Measurements from ENCODE around the gene OLFML1. TPM values are rescaled to one million over a fixed set of nuclear protein-coding genes. Genes with fewer than 3 reads are reported as not detected.

Gene OLFML1
- total and polyA plus RNA-seq, 2 donors (not counting 3 experiments of a cell fraction or from before 2014, with no cell fraction given) = not detected

DNA sequence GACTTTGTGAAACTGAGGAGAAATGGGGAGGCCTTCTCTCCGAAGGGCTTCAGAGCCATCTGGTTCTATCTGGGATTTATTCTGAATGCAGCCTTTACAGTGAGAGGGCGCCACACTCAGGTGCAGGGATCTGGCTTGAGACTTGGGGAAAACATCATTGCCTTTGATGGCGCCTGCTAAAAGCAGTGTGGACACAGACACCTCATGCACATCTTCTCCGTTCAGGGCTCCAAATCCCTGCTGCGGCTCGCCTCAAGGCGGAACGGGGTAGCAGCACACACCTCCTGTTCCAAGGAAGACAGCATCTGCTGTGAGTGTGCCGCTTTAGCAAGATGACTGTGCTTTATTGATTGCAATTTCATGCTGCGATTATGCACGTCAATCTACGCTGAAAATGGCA is 37.1 kb upstream of the OLFML1 start:
- Histone ChIP-seq H3K4me1 (ENCODE audit: control insufficient read depth, extremely low read depth, insufficient read depth, low read length) (no peaks in the 10 kb centered on the region), H3K36me3 (ENCODE audit: control insufficient read depth in 2 of 2, extremely low read depth in 1 of 2, insufficient read depth in 2 of 2, low read length in 2 of 2) (no peaks in the 10 kb centered on the region), H2AFZ (ENCODE audit: low read depth, low read length) (no peak overlapping the region), H3K27me3 (ENCODE audit: control insufficient read depth in 2 of 2, insufficient read depth in 2 of 2, low read length in 2 of 2) (peaks cover 2 to 4% of the 10 kb centered on the region in 2 experiments), H3K79me2 (ENCODE audit: control insufficient read depth, insufficient read depth, low read length) (no peaks in the 10 kb centered on the region), H4K20me1 (replicated peaks; ENCODE audit: control insufficient read depth, extremely low read depth, insufficient read depth, low read length) (no peaks in the 10 kb centered on the region), H3K27ac (ENCODE audit: insufficient read depth, low read depth, low read length) (no peak overlapping the region), H3K9me1 (replicated peaks; ENCODE audit: control insufficient read depth, extremely low read depth, insufficient read depth, low read length) (no peaks in the 10 kb centered on the region), H3K4me2 (ENCODE audit: insufficient read depth, low read length) (no peak overlapping the region), H3K4me3 (replicated peaks in 1 of 3; ENCODE audit: insufficient read depth in 1 of 3, low read depth in 1 of 3, low read length in 3 of 3) (no peak overlapping the region), H3K9me3 (replicated peaks; ENCODE audit: control insufficient read depth, insufficient read depth, low read length) (no peaks in the 10 kb centered on the region), H3K9ac (replicated peaks; ENCODE audit: extremely low read depth, insufficient read depth, low read length) (no peak overlapping the region)
- dilution Hi-C loops (cut with MboI; ENCODE audit: extremely low pct_ligation_motif_present, low sequenced_read_pairs) (no loop called here), intact Hi-C loops (cut with micrococcal nuclease) (loop anchor here (10.0 kb wide), 1 partner anchor 247 kb away; no protein-coding TSS in a partner anchor)
- ChIA-PET CTCF (no interaction called here), POLR2A (no interaction called here)
- DNase-seq (ENCODE audit: low read depth, low spot score) = no peak
- FAIRE-seq = no peak
- TF ChIP-seq JUN (IDR thresholded peaks at IDR 0.05; ENCODE audit: borderline replicate concordance, insufficient read depth, insufficient read length, low read depth) = no peak
- TF ChIP-seq, protein P1, sequence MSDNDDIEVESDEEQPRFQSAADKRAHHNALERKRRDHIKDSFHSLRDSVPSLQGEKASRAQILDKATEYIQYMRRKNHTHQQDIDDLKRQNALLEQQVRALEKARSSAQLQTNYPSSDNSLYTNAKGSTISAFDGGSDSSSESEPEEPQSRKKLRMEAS (IDR thresholded peaks at IDR 0.05; ENCODE audit: insufficient read depth, insufficient read length) = no peak
- no peak for TF ChIP-seq MYC (IDR thresholded peaks at IDR 0.05; ENCODE audit: low read depth, low read length)
- TF ChIP-seq POLR2A (IDR thresholded peaks at IDR 0.05; ENCODE audit: low read depth, low read length) = no peak
- no peak for TF ChIP-seq FOS (IDR thresholded peaks at IDR 0.05; ENCODE audit: borderline replicate concordance, insufficient read depth, low read length)
- TF ChIP-seq, protein P2, sequence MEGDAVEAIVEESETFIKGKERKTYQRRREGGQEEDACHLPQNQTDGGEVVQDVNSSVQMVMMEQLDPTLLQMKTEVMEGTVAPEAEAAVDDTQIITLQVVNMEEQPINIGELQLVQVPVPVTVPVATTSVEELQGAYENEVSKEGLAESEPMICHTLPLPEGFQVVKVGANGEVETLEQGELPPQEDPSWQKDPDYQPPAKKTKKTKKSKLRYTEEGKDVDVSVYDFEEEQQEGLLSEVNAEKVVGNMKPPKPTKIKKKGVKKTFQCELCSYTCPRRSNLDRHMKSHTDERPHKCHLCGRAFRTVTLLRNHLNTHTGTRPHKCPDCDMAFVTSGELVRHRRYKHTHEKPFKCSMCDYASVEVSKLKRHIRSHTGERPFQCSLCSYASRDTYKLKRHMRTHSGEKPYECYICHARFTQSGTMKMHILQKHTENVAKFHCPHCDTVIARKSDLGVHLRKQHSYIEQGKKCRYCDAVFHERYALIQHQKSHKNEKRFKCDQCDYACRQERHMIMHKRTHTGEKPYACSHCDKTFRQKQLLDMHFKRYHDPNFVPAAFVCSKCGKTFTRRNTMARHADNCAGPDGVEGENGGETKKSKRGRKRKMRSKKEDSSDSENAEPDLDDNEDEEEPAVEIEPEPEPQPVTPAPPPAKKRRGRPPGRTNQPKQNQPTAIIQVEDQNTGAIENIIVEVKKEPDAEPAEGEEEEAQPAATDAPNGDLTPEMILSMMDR (IDR thresholded peaks at IDR 0.05; ENCODE audit: extremely low read depth in 1 of 2, insufficient read depth in 1 of 2, low read depth in 1 of 2, low read length in 2 of 2) = no peak
- no peak for TF ChIP-seq POLR2AphosphoS5 (IDR thresholded peaks at IDR 0.05; ENCODE audit: insufficient read depth, low read depth, low read length)
- no peak for TF ChIP-seq GATA2 (IDR thresholded peaks at IDR 0.05; ENCODE audit: insufficient read depth, insufficient read length, low read depth, low read length)
- no peak for TF ChIP-seq EZH2 (IDR thresholded peaks at IDR 0.05; ENCODE audit: borderline replicate concordance, low read depth, low read length, severe bottlenecking)
- BruUV-seq (replicated peaks) = no TSS peak
